GM21360 (cell line): Measurements from ENCODE around the gene SLC35E2B.
"Not testable (repeated sequence)": the region's sequence is repeated elsewhere in the genome, so short reads cannot be mapped to it uniquely, and the experiment has no call there.

Source experiments
- ATAC-seq: cut with Tn5 transposase; IDR thresholded peaks from one replicate; pipeline ENCODE4 v1.9.1; 2021; ENCODE audit warnings: mild to moderate bottlenecking, moderate library complexity; ENCODE audit not compliant: unreplicated experiment

SLC35E2B gene

GRCh38 chr1:1677718-1678580 is 14.6 kb downstream of the SLC35E2B start:
- peak; percentile 43 for ATAC-seq

- not testable (repeated sequence) for ATAC-seq
Measured at GRCh38 chr1:1676087-1676486, 16.5 kb downstream of the SLC35E2B start.

GRCh38 chr1:1675218-1675617 is 17.4 kb downstream of the SLC35E2B start:
- not testable (repeated sequence) for ATAC-seq

GRCh38 chr1:1674806-1675205 is 17.8 kb downstream of the SLC35E2B start:
- ATAC-seq: not testable (repeated sequence)

GRCh38 chr1:1672181-1672965 is 20.2 kb downstream of the SLC35E2B start:
- no peak for ATAC-seq

GRCh38 chr1:1671365-1672119 is 21.1 kb downstream of the SLC35E2B start:
- no peak for ATAC-seq

GRCh38 chr1:1670866-1671265 is 21.7 kb downstream of the SLC35E2B start:
- no peak for ATAC-seq

- ATAC-seq: no peak
Measured at GRCh38 chr1:1669468-1670440, 22.8 kb downstream of the SLC35E2B start.

- ATAC-seq: no peak
Measured at GRCh38 chr1:1666526-1666925, 26.1 kb downstream of the SLC35E2B start.

GRCh38 chr1:1665815-1666251 is 26.8 kb downstream of the SLC35E2B start:
- no peak for ATAC-seq

- no peak for ATAC-seq
Measured at GRCh38 chr1:1664941-1665814, 27.4 kb downstream of the SLC35E2B start.

- ATAC-seq: not testable (repeated sequence)
Measured at GRCh38 chr1:1664318-1664717, 28.3 kb downstream of the SLC35E2B start.

- not testable (repeated sequence) for ATAC-seq
Measured at GRCh38 chr1:1662830-1663560, 29.6 kb downstream of the SLC35E2B start.

- ATAC-seq: not testable (repeated sequence)
Measured at GRCh38 chr1:1662392-1662791, 30.2 kb downstream of the SLC35E2B start.

- peak; percentile 77 for ATAC-seq
Measured at GRCh38 chr1:1658583-1659549, 33.7 kb downstream of the SLC35E2B start, which contains the start of gene CDK11B. TSS of gene CDK11B (minus strand) at chr1:1659004. CDS start at chr1:1657485, 1,519 bp downstream.

GRCh38 chr1:1648265-1648664 is 44.3 kb downstream of the SLC35E2B start:
- not testable (repeated sequence) for ATAC-seq
